ENCODE results near the gene PIGC.

Gene PIGC

GRCh38 chr1:172469717-172470116, 25.8 kb upstream of the PIGC start:
- peaks cover 0 to 4% (median 0%) of the 10 kb centered on the region in 5 donors for H3K4me1 ChIP-seq (ENCODE audit: control insufficient read depth in 5 of 5, insufficient read depth in 5 of 5, low read length in 5 of 5)
- no peaks in the 10 kb centered on the region for H3K36me3 ChIP-seq (ENCODE audit: control insufficient read depth in 5 of 5, insufficient read depth in 5 of 5, low read length in 5 of 5)
- no peaks in the 10 kb centered on the region for H3K27me3 ChIP-seq (ENCODE audit: control insufficient read depth in 5 of 5, insufficient read depth in 4 of 5, low read length in 5 of 5)
- no peak overlapping the region for H3K9ac ChIP-seq (ENCODE audit: low read length in 5 of 5)
- no peak overlapping the region for H3K4me3 ChIP-seq (ENCODE audit: low read depth in 1 of 5, low read length in 5 of 5)
- H3K9me3 ChIP-seq (ENCODE audit: control insufficient read depth in 5 of 5, low read length in 5 of 5) = no peaks in the 10 kb centered on the region
- H3K27ac ChIP-seq (ENCODE audit: low read depth, low read length) = no peak overlapping the region

DNA sequence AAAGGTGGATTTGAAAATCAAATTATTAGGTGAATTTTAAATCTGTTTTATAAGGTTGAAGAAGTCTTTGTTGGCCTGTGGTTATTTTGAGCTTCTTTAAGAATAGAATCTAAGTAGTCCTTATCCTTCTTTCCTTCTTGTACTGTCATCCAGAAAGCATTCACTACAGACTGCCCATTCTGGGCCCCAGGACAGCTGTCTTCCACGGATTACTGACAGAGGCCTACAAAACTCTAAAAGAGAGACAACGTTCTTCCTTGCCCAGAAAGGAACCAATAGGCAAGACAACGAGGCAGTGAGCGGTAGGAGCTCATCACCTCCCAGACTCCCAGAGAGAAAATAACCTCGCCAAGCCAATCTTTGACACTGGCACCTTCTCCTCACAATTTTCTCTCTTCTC, 24.4 kb upstream of the PIGC start:
- no peak overlapping the region for H3K4me3 ChIP-seq (ENCODE audit: low read depth in 1 of 5, low read length in 5 of 5)
- H3K9ac ChIP-seq (ENCODE audit: low read length in 5 of 5) = no peak overlapping the region
- no peaks in the 10 kb centered on the region for H3K4me1 ChIP-seq (ENCODE audit: control insufficient read depth in 5 of 5, insufficient read depth in 5 of 5, low read length in 5 of 5)
- no peaks in the 10 kb centered on the region for H3K27me3 ChIP-seq (ENCODE audit: control insufficient read depth in 5 of 5, insufficient read depth in 4 of 5, low read length in 5 of 5)
- H3K36me3 ChIP-seq (ENCODE audit: control insufficient read depth in 5 of 5, insufficient read depth in 5 of 5, low read length in 5 of 5) = no peaks in the 10 kb centered on the region
- H3K27ac ChIP-seq (ENCODE audit: low read depth, low read length) = no peak overlapping the region
- H3K9me3 ChIP-seq (ENCODE audit: control insufficient read depth in 5 of 5, low read length in 5 of 5) = no peaks in the 10 kb centered on the region

- Histone ChIP-seq H3K4me3 (ENCODE audit: low read depth in 1 of 5, low read length in 5 of 5) (no peak overlapping the region), H3K9me3 (ENCODE audit: control insufficient read depth in 5 of 5, low read length in 5 of 5) (no peaks in the 10 kb centered on the region), H3K27ac (ENCODE audit: low read depth, low read length) (no peak overlapping the region), H3K9ac (ENCODE audit: low read length in 5 of 5) (no peak overlapping the region), H3K36me3 (ENCODE audit: control insufficient read depth in 5 of 5, insufficient read depth in 5 of 5, low read length in 5 of 5) (no peaks in the 10 kb centered on the region), H3K27me3 (ENCODE audit: control insufficient read depth in 5 of 5, insufficient read depth in 4 of 5, low read length in 5 of 5) (no peaks in the 10 kb centered on the region), H3K4me1 (ENCODE audit: control insufficient read depth in 5 of 5, insufficient read depth in 5 of 5, low read length in 5 of 5) (no peaks in the 10 kb centered on the region)
Measured at GRCh38 chr1:172467446-172467845, 23.6 kb upstream of the PIGC start.

DNA sequence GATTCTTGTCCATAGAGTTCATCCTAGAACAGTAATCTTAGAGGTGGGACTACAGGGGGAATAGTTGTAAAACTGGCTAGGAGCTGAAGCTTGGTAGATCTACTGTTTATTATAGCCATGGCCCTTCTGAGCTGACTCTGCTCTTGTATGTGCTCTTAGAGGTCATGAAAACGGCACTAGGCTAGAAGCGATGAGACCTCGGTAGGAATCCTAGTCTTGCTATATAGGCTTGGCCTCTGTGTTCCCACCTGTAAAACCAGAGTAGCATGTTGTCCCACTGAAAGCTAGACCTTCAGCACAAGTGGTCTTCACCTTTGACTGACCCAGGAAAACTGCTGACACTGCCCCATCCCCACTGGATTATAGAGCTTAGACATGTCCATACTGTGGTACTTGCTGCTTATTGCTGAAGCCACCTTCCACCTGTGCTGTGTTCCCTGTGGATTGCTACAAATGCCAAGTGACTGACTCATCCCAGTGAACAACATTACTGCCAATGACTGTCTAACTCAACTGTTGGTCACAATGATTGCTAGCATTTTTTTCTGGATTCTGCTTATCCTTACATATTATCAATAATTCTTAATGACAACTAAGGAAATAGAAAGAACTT, 23.0 kb upstream of the PIGC start:
- no peak overlapping the region for H3K27ac ChIP-seq (ENCODE audit: low read depth, low read length)
- H3K9me3 ChIP-seq (ENCODE audit: control insufficient read depth in 5 of 5, low read length in 5 of 5) = no peaks in the 10 kb centered on the region
- H3K4me1 ChIP-seq (ENCODE audit: control insufficient read depth in 5 of 5, insufficient read depth in 5 of 5, low read length in 5 of 5) = no peaks in the 10 kb centered on the region
- no peak overlapping the region for H3K9ac ChIP-seq (ENCODE audit: low read length in 5 of 5)
- H3K27me3 ChIP-seq (ENCODE audit: control insufficient read depth in 5 of 5, insufficient read depth in 4 of 5, low read length in 5 of 5) = no peaks in the 10 kb centered on the region
- no peaks in the 10 kb centered on the region for H3K36me3 ChIP-seq (ENCODE audit: control insufficient read depth in 5 of 5, insufficient read depth in 5 of 5, low read length in 5 of 5)
- no peak overlapping the region for H3K4me3 ChIP-seq (ENCODE audit: low read depth in 1 of 5, low read length in 5 of 5)

- H3K9me3 ChIP-seq (ENCODE audit: control insufficient read depth in 5 of 5, low read length in 5 of 5) = no peaks in the 10 kb centered on the region
- no peaks in the 10 kb centered on the region for H3K4me1 ChIP-seq (ENCODE audit: control insufficient read depth in 5 of 5, insufficient read depth in 5 of 5, low read length in 5 of 5)
- no peak overlapping the region for H3K9ac ChIP-seq (ENCODE audit: low read length in 5 of 5)
- no peaks in the 10 kb centered on the region for H3K27me3 ChIP-seq (ENCODE audit: control insufficient read depth in 5 of 5, insufficient read depth in 4 of 5, low read length in 5 of 5)
- H3K4me3 ChIP-seq (ENCODE audit: low read depth in 1 of 5, low read length in 5 of 5) = no peak overlapping the region
- H3K36me3 ChIP-seq (ENCODE audit: control insufficient read depth in 5 of 5, insufficient read depth in 5 of 5, low read length in 5 of 5) = no peaks in the 10 kb centered on the region
- no peak overlapping the region for H3K27ac ChIP-seq (ENCODE audit: low read depth, low read length)
Measured at GRCh38 chr1:172465617-172466016, 21.7 kb upstream of the PIGC start.

DNA sequence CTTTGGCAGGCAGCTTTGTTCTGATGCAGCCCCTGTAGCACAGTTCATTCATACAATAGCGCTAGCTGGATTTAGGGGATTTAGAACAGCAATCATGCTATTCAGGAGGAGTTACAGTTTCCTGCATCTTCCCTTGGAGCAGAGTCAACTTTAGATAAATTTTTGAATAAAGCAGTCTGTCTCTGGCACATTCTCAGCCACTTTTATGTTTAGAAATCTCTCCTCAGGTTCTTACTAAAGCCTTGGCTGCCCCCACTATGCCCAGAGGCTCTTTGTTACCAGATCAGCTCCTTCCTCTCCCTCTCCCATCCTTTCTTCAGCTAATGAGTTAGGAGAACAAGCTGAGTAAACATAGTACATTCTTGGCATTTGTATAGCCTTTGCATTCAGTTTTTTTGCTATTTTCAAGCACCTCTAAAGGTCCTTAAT, 17.0 kb upstream of the PIGC start:
- Histone ChIP-seq H3K27me3 (ENCODE audit: control insufficient read depth in 5 of 5, insufficient read depth in 4 of 5, low read length in 5 of 5) (no peaks in the 10 kb centered on the region), H3K4me1 (ENCODE audit: control insufficient read depth in 5 of 5, insufficient read depth in 5 of 5, low read length in 5 of 5) (peaks cover 0 to 10% (median 0%) of the 10 kb centered on the region in 5 donors), H3K9me3 (ENCODE audit: control insufficient read depth in 5 of 5, low read length in 5 of 5) (no peaks in the 10 kb centered on the region), H3K4me3 (ENCODE audit: low read depth in 1 of 5, low read length in 5 of 5) (no peak overlapping the region), H3K36me3 (ENCODE audit: control insufficient read depth in 5 of 5, insufficient read depth in 5 of 5, low read length in 5 of 5) (no peaks in the 10 kb centered on the region), H3K27ac (ENCODE audit: low read depth, low read length) (no peak overlapping the region), H3K9ac (ENCODE audit: low read length in 5 of 5) (no peak overlapping the region)

- no peak overlapping the region for H3K27ac ChIP-seq (ENCODE audit: low read depth, low read length)
- no peaks in the 10 kb centered on the region for H3K9me3 ChIP-seq (ENCODE audit: control insufficient read depth in 5 of 5, low read length in 5 of 5)
- H3K36me3 ChIP-seq (ENCODE audit: control insufficient read depth in 5 of 5, insufficient read depth in 5 of 5, low read length in 5 of 5) = no peaks in the 10 kb centered on the region
- H3K27me3 ChIP-seq (ENCODE audit: control insufficient read depth in 5 of 5, insufficient read depth in 4 of 5, low read length in 5 of 5) = no peaks in the 10 kb centered on the region
- no peak overlapping the region for H3K9ac ChIP-seq (ENCODE audit: low read length in 5 of 5)
- H3K4me3 ChIP-seq (ENCODE audit: low read depth in 1 of 5, low read length in 5 of 5) = no peak overlapping the region
- peaks cover 0 to 10% (median 0%) of the 10 kb centered on the region in 5 donors for H3K4me1 ChIP-seq (ENCODE audit: control insufficient read depth in 5 of 5, insufficient read depth in 5 of 5, low read length in 5 of 5)
Measured at GRCh38 chr1:172460177-172460576, 16.3 kb upstream of the PIGC start.

DNA sequence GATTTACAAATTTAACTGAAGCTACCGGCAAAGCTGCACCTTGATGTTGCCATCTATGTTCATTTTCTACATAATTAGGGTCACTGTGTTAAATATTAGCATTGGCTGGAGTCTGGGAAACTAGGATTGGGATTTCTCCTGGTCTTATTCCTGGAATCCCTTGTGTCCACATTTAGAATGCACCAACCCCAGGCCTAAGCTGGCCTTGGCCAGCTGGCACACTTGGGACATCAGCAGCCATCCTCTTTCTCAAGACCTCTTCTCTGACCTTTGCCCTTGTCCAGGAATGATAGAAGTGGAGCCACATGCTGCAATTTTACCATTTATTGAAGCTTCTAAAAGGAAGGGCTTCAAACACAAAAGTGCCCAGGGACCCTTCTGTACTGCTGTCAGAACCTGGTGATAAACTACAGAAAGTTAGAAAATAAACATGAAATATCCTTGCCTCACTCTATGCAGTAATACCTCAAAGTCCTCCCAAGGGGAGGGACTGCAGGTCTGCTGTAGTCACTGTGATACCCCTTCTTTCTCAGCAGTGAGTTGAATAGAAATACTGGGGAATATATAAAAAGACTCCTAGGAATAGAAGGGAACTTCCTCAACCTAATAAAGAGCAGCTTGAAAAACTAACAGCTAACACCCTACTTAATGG, 13.7 kb upstream of the PIGC start:
- H3K9me3 ChIP-seq (ENCODE audit: control insufficient read depth in 5 of 5, low read length in 5 of 5) = no peaks in the 10 kb centered on the region
- H3K9ac ChIP-seq (ENCODE audit: low read length in 5 of 5) = no peak overlapping the region
- peaks cover 0 to 10% (median 0%) of the 10 kb centered on the region in 5 donors for H3K4me1 ChIP-seq (ENCODE audit: control insufficient read depth in 5 of 5, insufficient read depth in 5 of 5, low read length in 5 of 5)
- H3K27ac ChIP-seq (ENCODE audit: low read depth, low read length) = no peak overlapping the region
- no peaks in the 10 kb centered on the region for H3K36me3 ChIP-seq (ENCODE audit: control insufficient read depth in 5 of 5, insufficient read depth in 5 of 5, low read length in 5 of 5)
- no peaks in the 10 kb centered on the region for H3K27me3 ChIP-seq (ENCODE audit: control insufficient read depth in 5 of 5, insufficient read depth in 4 of 5, low read length in 5 of 5)
- H3K4me3 ChIP-seq (ENCODE audit: low read depth in 1 of 5, low read length in 5 of 5) = no peak overlapping the region

- no peak overlapping the region for H3K4me3 ChIP-seq (ENCODE audit: low read depth in 1 of 5, low read length in 5 of 5)
- H3K27me3 ChIP-seq (ENCODE audit: control insufficient read depth in 5 of 5, insufficient read depth in 4 of 5, low read length in 5 of 5) = no peaks in the 10 kb centered on the region
- H3K9ac ChIP-seq (ENCODE audit: low read length in 5 of 5) = no peak overlapping the region
- no peaks in the 10 kb centered on the region for H3K36me3 ChIP-seq (ENCODE audit: control insufficient read depth in 5 of 5, insufficient read depth in 5 of 5, low read length in 5 of 5)
- H3K9me3 ChIP-seq (ENCODE audit: control insufficient read depth in 5 of 5, low read length in 5 of 5) = no peaks in the 10 kb centered on the region
- no peak overlapping the region for H3K27ac ChIP-seq (ENCODE audit: low read depth, low read length)
- H3K4me1 ChIP-seq (ENCODE audit: control insufficient read depth in 5 of 5, insufficient read depth in 5 of 5, low read length in 5 of 5) = peaks cover 0 to 10% (median 0%) of the 10 kb centered on the region in 5 donors
Measured at GRCh38 chr1:172456344-172456769, 12.5 kb upstream of the PIGC start.

- H3K36me3 ChIP-seq (ENCODE audit: control insufficient read depth in 5 of 5, insufficient read depth in 5 of 5, low read length in 5 of 5) = no peaks in the 10 kb centered on the region
- H3K27ac ChIP-seq (ENCODE audit: low read depth, low read length) = no peak overlapping the region
Measured at GRCh38 chr1:172455451-172455850, 11.6 kb upstream of the PIGC start.

More at GRCh38 chr1:172455451-172455850, 11.6 kb upstream of the PIGC start:
- no peaks in the 10 kb centered on the region for H3K9me3 ChIP-seq (ENCODE audit: control insufficient read depth in 5 of 5, low read length in 5 of 5)
- peaks cover 0 to 12% (median 2%) of the 10 kb centered on the region in 5 donors for H3K4me1 ChIP-seq (ENCODE audit: control insufficient read depth in 5 of 5, insufficient read depth in 5 of 5, low read length in 5 of 5)
- no peak overlapping the region for H3K4me3 ChIP-seq (ENCODE audit: low read depth in 1 of 5, low read length in 5 of 5)
- H3K9ac ChIP-seq (ENCODE audit: low read length in 5 of 5) = no peak overlapping the region
- no peaks in the 10 kb centered on the region for H3K27me3 ChIP-seq (ENCODE audit: control insufficient read depth in 5 of 5, insufficient read depth in 4 of 5, low read length in 5 of 5)

Measured in subcutaneous abdominal adipose tissue (tissue), 5 donors.